Adrenal gland (tissue), 5 donors: ENCODE measurements around the gene BEND7.

Experiments
- POLR2A ChIP-seq, 2 donors: fragments of 450-650 bp; IDR thresholded peaks; one replicate each; pipeline ENCODE4 v1.6.1; 2017; ENCODE audit warnings: antibody characterized with exemption in 2 of 2, mild to moderate bottlenecking in 2 of 2, moderate library complexity in 1 of 2
- TF ChIP-seq, protein P1 (sequence below), 6 experiments: fragments of 450-650 bp in 4 of 6; fragments of 200-600 bp in 2 of 6; sonication (generic) in 1 of 6; IDR thresholded peaks; 1 replicate in 5 of 6; 2 replicates in 1 of 6; pipeline versions ENCODE4 v1.5.1 to v1.8.0; 2016 to 2021; ENCODE audit warnings: antibody characterized with exemption in 6 of 6, mild to moderate bottlenecking in 2 of 6, moderate library complexity in 1 of 6
- donor health status: DM: no; HTN: no; CAD: no.

DNA sequence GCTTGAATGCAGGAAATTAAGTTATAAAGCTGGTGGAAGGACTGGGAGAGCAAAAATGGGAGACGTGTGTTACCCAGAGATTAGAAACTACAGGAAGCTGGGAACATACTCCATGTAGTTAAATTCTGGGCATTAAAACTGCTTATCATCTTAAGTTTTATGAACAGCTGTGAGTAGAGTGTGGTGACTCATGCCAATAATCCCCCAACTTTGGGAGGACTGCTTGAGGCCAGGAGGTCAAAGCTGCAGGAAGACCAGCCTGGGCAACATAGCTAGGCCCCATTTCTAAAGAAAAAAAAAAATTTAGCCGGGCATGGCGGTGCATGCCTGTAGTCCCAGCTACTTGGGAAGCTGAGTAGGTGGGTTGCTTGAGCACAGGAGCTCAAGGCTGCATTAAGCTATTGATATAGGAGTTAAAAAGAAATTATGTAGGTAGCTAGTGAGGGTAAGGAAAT lies 124.5 kb downstream of the BEND7 start:
- TF ChIP-seq, protein P1, sequence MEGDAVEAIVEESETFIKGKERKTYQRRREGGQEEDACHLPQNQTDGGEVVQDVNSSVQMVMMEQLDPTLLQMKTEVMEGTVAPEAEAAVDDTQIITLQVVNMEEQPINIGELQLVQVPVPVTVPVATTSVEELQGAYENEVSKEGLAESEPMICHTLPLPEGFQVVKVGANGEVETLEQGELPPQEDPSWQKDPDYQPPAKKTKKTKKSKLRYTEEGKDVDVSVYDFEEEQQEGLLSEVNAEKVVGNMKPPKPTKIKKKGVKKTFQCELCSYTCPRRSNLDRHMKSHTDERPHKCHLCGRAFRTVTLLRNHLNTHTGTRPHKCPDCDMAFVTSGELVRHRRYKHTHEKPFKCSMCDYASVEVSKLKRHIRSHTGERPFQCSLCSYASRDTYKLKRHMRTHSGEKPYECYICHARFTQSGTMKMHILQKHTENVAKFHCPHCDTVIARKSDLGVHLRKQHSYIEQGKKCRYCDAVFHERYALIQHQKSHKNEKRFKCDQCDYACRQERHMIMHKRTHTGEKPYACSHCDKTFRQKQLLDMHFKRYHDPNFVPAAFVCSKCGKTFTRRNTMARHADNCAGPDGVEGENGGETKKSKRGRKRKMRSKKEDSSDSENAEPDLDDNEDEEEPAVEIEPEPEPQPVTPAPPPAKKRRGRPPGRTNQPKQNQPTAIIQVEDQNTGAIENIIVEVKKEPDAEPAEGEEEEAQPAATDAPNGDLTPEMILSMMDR (IDR thresholded peaks at IDR 0.05): no peak
- TF ChIP-seq POLR2A (IDR thresholded peaks at IDR 0.05): no peak
